Ectodermal cell (in vitro differentiated cells): Measurements from ENCODE around the gene ITPR2.

Experiments used
- H3K27ac ChIP-seq: 2 replicates; pipeline ENCODE4 v1.7.0; 2013; ENCODE audit warnings: mild to moderate bottlenecking, low read depth, low read length; ENCODE audit not compliant: insufficient read depth, poor library complexity, severe bottlenecking
- H3K27me3 ChIP-seq: 2 replicates; pipeline ENCODE4 v1.7.0; 2013; ENCODE audit warnings: mild to moderate bottlenecking, low read length; ENCODE audit not compliant: insufficient read depth, control insufficient read depth, poor library complexity, severe bottlenecking
- H3K36me3 ChIP-seq: one replicate; pipeline ENCODE4 v1.7.0; 2013; ENCODE audit warnings: low read length; ENCODE audit not compliant: control insufficient read depth, insufficient read depth
- H3K4me1 ChIP-seq: one replicate; pipeline ENCODE4 v1.7.0; 2013; ENCODE audit warnings: low read length; ENCODE audit not compliant: control insufficient read depth, insufficient read depth
- H3K4me3 ChIP-seq: 2 replicates; pipeline ENCODE4 v1.7.0; 2013; ENCODE audit warnings: low read depth, low read length, control low read depth; ENCODE audit not compliant: insufficient read depth
- H3K9me3 ChIP-seq: 2 replicates; pipeline ENCODE4 v1.7.0; 2013; ENCODE audit warnings: mild to moderate bottlenecking, low read length, moderate library complexity; ENCODE audit not compliant: control insufficient read depth
- WGBS, 2 experiments: methylation state at CpG; one replicate each; pipeline ENCODE4 v1.1.7; 2013; ENCODE audit warnings: missing lambda C conversion rate in 2 of 2; 5-methylcytosine and 5-hydroxymethylcytosine counted together

Gene ITPR2

DNA sequence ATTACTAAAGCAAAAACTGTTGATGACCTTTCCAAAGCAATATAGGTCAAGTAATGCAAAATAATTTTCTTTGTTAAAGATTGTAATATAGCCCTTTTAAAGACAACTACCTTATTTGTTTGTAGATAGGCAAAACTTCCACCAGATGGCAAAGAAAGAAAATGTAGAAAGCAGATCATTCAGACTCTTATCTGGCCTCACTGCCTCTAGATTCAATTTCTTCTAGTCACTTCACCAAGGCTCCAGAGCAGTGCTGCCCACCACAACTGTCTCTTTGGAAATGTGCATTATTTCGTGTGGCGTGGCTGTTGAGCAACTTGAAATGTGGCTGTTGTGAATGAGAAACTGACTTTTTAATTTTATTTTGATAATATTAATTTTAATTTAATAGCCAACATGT lies 127.1 kb downstream of the ITPR2 start:
- Histone ChIP-seq H3K4me1 (no peaks in the 10 kb centered on the region), H3K4me3 (no peak overlapping the region), H3K36me3 (no peaks in the 10 kb centered on the region), H3K27me3 (no peaks in the 10 kb centered on the region), H3K9me3 (no peaks in the 10 kb centered on the region), H3K27ac (no peak overlapping the region)
- WGBS, 2 experiments = 94% methylated on average over 2 of the region's 2 CpGs; no CpG with 5 or more reads in 1 of the 2 experiments

DNA sequence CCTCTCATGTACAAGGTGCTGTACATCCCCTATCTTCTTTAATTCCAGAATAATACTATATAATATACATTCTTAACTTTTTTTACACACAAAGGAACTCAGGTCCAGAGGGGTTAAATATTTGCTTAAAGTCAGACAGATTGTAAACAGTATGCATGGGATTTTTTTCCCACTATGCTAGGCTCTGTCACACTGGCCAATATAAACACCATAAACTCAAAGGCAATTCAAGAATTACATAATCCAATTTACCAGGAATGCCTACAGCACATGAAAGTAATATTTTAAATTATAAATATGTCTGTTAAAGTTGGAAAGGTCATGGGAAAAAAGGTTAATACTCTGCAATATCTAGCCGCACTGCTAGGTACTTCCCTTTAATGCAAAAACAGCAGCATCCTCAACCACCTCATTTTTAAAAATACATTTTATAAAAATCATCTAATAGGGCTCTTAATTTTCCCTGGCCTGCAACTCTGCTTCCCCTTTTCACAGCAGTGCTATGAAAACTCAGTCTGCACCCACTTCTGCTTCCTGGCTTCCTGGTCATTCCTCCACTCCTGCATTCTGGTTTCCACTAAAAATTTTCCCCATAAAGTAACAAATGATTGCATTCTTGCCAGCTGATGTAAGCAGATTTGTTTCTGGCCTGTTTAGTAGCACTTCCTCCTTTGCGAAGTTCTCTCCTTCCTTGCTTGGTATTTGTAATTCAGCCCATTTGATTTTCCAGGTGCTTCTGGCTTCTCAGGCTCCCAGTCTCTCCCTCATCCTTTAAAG lies 128.1 kb downstream of the ITPR2 start:
- WGBS, 2 experiments = 61 to 67% methylated on average over 2 of the region's 2 CpGs

DNA sequence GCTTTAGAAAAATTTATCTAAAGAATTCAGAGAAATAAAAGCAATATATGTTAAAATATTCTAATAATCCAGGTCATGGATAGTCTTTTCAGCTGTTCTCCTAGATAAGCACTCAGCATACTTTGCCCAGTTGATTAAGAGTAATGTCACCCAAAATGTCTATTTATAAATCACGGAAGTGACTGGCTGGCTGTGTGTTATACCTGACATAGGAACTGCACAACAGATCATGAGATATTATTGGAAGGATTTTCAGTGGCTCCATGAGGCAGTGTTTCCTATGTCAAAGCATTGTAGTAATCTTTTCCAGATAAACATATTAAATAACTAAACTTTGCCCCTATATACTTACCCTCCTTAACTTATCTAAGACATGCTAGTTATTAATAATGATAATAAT lies 128.8 kb downstream of the ITPR2 start:
- 100% methylated on average over 1 of the region's 1 CpG for WGBS, 2 experiments

More for the DNA sequence above, 128.1 kb downstream of the ITPR2 start:
- no peaks in the 10 kb centered on the region for H3K4me1 ChIP-seq
- no peaks in the 10 kb centered on the region for H3K36me3 ChIP-seq
- H3K9me3 ChIP-seq = no peaks in the 10 kb centered on the region
- no peak overlapping the region for H3K27ac ChIP-seq
- no peak overlapping the region for H3K4me3 ChIP-seq
- H3K27me3 ChIP-seq = no peaks in the 10 kb centered on the region

DNA sequence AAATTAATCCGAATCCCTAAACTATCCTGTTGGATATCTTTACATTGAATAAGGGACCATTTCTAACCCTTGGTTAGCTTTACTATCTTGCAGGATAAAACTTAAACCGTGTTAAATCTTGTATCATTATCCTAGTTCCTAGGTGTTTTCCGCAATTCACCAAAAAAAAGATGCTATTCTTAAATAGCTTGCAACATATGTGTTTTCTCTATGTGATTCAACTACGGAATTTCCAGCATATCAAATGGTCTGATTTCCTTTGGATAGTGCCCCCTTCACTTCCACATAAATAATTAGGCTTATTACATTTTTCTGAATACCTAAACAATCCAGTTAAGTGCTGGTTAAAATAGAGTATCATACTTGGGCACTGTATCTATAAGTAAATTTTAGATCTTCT lies 130.3 kb downstream of the ITPR2 start:
- H3K27me3 ChIP-seq = no peaks in the 10 kb centered on the region
- no peak overlapping the region for H3K4me3 ChIP-seq
- WGBS, 2 experiments = 88 to 89% methylated on average over 3 to 4 of the region's 4 CpGs
- no peak overlapping the region for H3K27ac ChIP-seq
- no peaks in the 10 kb centered on the region for H3K36me3 ChIP-seq
- no peaks in the 10 kb centered on the region for H3K9me3 ChIP-seq
- H3K4me1 ChIP-seq = no peaks in the 10 kb centered on the region

More for the DNA sequence above, 128.8 kb downstream of the ITPR2 start:
- Histone ChIP-seq H3K27me3 (no peaks in the 10 kb centered on the region), H3K4me1 (no peaks in the 10 kb centered on the region), H3K9me3 (no peaks in the 10 kb centered on the region), H3K27ac (no peak overlapping the region), H3K36me3 (no peaks in the 10 kb centered on the region), H3K4me3 (no peak overlapping the region)

DNA sequence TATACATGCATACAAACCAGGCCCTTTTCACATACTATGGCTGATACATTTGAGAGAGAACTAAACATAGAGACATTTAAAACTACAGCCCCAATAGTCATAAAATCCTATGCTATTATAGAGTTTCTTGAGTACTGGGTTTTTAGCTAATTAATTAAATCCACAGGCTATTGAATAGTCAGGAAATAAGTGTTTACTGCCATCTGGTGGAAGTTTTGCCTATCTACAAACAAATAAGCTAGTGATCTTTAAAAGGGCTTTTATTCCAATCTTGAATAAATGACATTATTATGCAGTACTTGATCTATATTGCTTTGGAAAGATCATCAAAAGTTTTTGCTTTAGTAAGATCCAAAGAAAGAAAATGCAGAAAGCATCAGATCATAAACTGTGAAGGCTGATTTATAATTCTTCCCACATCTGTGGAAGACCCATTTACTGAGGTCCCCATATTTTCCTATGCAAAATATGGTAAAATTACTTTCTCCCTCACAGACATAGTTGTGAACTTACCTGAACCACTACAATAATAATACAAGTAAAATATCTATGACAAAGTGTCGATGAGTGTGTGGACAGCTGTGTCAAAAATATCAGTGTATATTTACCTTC lies 131.3 kb downstream of the ITPR2 start:
- Histone ChIP-seq H3K27me3 (no peaks in the 10 kb centered on the region), H3K9me3 (no peaks in the 10 kb centered on the region), H3K27ac (no peak overlapping the region), H3K36me3 (no peaks in the 10 kb centered on the region), H3K4me3 (no peak overlapping the region), H3K4me1 (no peaks in the 10 kb centered on the region)
- no CpG with 5 or more reads among the region's 1 CpG for WGBS, 2 experiments

DNA sequence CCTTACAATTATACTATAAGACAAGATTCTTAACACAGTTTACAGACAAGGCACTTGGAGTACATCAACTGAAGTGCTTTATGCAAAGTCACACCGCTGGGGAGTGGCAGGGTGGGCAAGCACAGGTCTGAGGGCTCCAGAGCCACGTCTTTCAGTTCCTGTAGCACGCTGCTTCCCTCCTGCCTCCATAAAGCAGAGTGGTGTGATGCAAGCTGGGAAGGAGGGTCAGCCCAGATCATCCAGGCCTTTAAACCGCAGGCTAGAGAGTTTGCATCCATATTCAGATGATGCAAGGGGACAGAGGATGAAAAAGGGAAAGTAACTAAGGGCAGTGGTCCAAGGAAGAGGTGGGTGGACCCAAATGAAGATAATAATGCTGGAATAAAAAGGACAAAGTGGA lies 132.6 kb downstream of the ITPR2 start:
- Histone ChIP-seq H3K27ac (no peak overlapping the region), H3K4me1 (no peaks in the 10 kb centered on the region), H3K36me3 (no peaks in the 10 kb centered on the region), H3K27me3 (no peaks in the 10 kb centered on the region), H3K4me3 (no peak overlapping the region), H3K9me3 (no peaks in the 10 kb centered on the region)
- 68 to 69% methylated on average over 4 of the region's 4 CpGs for WGBS, 2 experiments

DNA sequence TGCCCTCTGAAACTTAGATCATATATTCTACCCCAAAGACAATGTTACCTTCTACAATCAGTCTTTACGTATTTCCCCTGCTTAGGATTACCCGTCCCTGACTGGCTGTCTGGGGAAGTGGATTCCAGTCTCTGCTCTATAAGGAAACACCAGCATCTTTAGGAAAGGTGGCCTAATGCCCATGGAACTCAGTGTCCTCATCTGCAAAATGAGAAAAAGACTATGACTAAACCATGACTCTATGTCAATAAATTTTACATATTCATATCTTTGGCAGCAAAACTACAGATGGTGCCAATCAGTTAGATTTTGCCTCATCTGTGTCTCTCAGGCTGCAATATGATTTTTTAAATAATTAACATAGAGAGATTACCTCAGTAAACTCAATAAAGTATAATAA lies 133.8 kb downstream of the ITPR2 start:
- no peak overlapping the region for H3K4me3 ChIP-seq
- 91 to 95% methylated on average over 2 of the region's 2 CpGs for WGBS, 2 experiments
- H3K27ac ChIP-seq = no peak overlapping the region
- H3K9me3 ChIP-seq = no peaks in the 10 kb centered on the region
- H3K36me3 ChIP-seq = no peaks in the 10 kb centered on the region
- H3K27me3 ChIP-seq = no peaks in the 10 kb centered on the region
- H3K4me1 ChIP-seq = no peaks in the 10 kb centered on the region

DNA sequence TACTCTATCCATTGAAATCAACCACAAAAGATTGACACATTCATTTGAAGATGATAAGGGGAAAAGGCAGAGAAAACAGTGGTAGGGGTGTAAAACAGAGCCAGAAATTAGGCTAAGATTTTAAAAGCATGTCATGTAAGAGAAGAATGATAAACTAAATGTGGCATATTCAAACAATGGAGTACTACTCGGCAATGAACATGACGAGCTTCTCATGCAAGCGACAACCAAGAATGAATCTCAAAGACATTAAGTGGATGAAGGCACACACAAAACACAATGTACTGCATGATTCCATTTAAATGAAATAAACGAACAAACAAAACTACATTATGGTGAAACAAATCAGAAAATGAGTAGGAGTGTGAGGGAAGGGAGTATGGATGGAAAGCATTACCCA lies 134.8 kb downstream of the ITPR2 start:
- Histone ChIP-seq H3K27me3 (no peaks in the 10 kb centered on the region), H3K36me3 (no peaks in the 10 kb centered on the region), H3K9me3 (no peaks in the 10 kb centered on the region), H3K4me1 (no peaks in the 10 kb centered on the region), H3K27ac (no peak overlapping the region), H3K4me3 (no peak overlapping the region)
- WGBS, 2 experiments = 98 to 100% methylated on average over 3 to 4 of the region's 4 CpGs

DNA sequence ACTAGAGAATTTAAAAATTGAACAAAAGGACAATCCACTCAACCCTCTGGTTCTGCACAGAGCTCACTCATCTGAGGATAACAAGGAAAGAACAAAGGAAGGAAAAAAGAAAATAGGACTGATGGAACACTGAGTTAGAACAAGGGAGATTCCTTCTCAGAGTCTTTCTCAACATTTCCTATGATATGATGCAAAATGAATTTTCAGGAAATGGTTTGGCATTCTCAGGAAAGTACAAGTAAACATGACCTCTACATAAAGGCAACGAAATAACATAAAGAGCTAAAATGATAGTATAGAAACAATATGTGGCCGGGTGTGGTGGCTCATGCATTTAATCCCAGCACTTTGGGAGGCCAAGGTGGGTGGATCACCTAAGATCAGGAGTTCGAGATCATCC lies 135.8 kb downstream of the ITPR2 start:
- H3K27ac ChIP-seq = no peak overlapping the region
- H3K4me3 ChIP-seq = no peak overlapping the region
- WGBS, 2 experiments = 98 to 99% methylated on average over 3 of the region's 3 CpGs
- no peaks in the 10 kb centered on the region for H3K4me1 ChIP-seq
- no peaks in the 10 kb centered on the region for H3K9me3 ChIP-seq
- H3K36me3 ChIP-seq = no peaks in the 10 kb centered on the region
- no peaks in the 10 kb centered on the region for H3K27me3 ChIP-seq

DNA sequence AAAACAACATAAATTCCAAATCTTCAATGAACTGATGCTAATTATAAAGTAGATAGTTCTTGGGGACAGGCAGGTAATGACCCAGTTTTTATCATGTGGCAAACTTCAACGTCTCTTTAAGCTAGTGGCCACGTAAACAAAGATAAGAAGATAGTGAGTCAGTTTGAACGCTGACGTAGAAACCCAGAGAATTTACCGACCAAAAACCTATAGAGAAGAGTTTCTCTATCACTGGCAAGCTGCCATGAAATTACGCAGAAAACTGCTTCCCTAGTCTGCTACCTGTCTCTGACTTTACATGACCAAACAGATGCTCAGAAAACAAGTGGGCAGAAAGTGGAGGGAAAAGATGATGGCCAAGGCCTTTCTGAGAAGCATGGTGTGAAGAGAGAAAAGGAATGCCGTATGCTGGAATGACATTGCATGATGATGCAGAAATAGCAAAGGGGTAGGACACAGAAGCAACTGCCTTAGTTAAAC lies 136.3 kb downstream of the ITPR2 start:
- 94 to 95% methylated on average over 7 of the region's 7 CpGs for WGBS, 2 experiments
- H3K36me3 ChIP-seq = no peaks in the 10 kb centered on the region
- H3K27ac ChIP-seq = no peak overlapping the region
- H3K9me3 ChIP-seq = no peaks in the 10 kb centered on the region
- H3K4me1 ChIP-seq = no peaks in the 10 kb centered on the region
- no peak overlapping the region for H3K4me3 ChIP-seq
- H3K27me3 ChIP-seq = no peaks in the 10 kb centered on the region
